Stimulated activated naive CD4-positive, alpha-beta T cell treated with Interleukin-2 at 50 U/mL for 16 hours (primary cell): ENCODE results near the gene STIM1.

Source experiments
- DNase-seq: peaks from one replicate; lab custom pipeline; 2025; lab: John Stamatoyannopoulos, UW

The STIM1 gene

DNA sequence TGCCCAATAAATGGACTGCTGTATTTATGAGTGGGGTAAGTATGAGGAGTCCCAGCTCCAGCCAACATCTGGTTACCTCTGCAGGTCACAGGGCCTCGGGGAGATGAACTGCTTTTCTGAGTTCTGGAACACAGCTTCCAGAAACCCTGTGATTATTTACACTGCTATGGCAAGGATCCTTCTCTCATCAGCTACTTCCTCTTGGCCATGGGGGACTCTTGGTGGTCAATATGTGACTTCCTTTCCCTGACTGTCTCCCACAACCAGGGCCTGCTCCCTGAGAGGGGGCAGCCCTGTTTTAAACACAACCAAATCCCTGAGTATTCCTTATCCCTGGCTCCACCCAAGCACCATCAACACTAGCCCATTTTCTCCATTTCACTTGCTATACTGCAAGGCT lies 24.7 kb upstream of the STIM1 start:
- DNase-seq: no peak

DNA sequence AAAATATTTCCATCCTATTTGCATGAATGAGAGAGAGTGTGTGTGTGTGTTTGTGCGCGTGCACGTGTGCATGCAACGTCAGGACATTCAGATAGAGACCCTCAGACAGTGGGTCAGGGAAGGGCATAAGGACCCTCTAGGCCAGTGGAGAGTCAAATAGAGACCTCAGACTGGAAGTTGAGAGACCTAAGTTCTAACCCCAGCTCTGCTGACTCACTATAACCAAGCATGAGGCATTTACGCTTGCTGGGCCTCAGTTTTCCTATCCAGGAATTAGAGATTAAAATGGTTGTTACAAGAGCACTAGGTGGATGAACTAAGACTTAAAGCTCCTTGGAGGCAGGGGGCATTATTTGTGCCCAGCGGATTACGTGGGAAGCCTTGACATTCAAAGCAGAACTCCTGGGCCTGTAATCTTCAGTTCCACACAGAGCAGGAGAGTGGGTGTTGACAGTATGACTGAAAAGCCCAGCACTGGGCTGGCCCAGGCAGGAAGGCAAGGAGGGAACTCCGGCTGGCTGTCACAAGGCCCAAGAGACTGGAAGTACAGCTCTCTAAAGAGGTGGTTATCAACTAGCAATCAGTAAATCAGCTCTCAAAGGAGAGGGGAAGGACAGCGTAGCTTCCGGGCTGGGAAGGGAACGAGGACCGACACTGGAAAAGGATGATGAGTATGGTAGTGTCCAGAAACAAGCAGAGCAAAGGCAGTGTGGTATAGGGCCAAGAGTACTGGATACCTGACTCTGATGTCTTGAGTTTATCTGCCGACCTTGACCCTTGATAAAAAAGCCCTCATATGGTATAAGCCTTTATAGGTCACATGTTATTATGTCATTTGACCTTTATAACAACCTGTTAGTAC lies 23.9 kb upstream of the STIM1 start:
- DNase-seq: no peak

DNA sequence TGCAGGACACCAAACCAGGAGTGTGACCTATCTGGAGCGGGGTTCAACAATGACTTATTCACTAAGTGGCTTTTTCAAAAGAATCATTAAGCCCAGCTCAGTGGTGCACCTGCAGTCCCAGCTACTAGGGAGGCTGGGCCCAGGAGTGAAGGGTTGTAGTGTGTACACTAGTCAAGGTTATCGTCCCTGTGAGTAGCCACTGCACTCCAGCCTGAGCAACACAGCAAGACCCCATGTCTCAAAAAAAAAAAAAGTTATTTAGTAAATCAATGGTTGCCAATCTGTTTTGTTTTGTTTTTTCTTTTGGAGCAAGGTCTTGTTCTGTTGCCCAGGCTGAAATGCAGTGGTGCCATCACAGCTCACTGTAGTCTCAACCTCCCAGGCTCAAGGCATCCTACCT lies 22.6 kb upstream of the STIM1 start:
- no peak for DNase-seq

DNA sequence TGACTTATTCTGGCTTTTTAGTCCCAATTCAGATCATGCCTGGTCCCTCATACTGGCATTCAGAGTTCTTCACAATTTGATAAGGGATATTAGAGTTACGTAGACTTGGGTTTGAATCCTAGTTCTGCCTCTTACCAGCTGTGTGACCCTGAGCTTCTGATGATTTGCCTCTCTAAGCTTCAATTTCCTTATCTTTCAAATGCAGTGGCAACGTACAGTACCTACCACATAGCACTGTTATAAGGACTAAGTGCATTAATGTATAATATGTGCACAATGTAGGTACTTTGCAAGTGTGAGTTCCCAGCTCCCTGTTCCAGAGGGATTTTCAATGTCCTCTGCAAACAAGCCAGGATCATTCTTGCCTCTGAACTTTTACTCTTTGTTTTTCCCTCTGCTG lies 22.0 kb upstream of the STIM1 start:
- no peak for DNase-seq

DNA sequence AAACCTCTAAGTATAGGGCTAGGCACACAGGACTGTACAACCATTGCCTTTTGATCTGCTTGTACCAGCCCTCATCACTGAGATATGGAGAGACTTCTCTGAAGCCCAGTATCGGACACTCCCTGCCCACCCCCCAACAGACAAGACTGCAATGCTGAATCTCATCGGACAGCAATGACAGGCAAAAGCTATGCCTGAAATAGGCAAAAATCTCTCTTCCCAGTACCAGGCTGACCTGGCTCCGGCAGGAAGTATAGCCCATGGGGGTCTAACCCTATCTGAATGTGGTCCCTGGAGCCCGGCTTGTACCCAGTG lies 21.2 kb upstream of the STIM1 start:
- DNase-seq: no peak

DNA sequence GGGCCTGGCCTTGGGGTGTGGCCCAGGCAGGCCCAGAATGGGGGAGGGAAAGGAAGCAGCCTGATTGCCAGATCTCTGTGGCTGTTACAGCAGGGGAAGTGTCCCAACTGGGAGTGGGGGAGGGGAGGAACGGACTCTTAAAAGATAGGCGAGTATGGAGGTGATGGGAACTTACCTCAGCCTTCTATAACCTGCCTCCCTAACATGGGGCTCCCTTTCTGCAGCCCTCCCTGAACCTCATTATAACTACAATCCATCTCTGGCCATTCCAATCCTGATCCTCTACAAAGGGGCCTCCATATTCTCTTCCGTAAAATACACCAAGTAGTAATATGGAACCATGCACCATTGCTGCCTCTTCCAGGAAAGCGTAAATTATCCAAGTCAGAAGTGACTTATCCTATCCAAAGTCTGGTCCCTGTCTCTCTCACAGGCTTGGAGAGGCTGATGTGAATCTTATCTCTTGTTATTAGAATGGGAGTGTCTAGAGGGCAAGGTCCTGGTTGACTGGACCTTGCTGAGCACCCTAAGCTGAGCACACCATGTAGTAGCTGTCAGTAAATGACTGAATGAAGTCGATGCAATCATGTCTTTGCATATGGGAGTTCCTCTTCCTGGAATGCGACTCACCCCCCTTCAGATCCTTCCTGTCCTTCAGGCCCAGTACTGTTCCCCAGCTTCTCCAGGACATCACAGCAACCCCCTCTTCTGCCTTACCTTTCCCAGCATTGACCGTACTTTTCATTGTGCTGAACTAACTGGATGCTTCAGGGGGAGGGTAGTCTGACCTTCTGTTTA lies 20.6 kb upstream of the STIM1 start:
- DNase-seq: no peak

DNA sequence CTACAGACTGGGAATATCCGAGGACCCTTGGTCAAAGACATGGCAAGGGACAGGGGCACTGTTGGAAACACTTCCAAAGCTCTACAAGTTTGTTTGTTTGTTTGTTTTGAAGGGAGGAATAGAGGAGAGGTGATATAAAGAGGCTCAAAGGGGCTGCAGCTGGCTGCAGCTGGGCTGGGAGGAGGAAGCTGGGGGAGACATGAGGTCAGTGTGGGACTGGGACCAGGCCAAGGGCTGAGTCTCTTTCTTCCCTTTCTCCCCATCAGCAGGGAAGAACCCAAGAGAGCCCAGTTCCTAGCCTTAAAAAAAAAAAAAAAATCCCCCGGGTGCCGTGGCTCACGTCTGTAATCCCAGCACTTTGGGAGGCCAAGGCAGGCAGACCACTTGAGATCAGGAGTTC lies 19.7 kb upstream of the STIM1 start:
- no peak for DNase-seq

DNA sequence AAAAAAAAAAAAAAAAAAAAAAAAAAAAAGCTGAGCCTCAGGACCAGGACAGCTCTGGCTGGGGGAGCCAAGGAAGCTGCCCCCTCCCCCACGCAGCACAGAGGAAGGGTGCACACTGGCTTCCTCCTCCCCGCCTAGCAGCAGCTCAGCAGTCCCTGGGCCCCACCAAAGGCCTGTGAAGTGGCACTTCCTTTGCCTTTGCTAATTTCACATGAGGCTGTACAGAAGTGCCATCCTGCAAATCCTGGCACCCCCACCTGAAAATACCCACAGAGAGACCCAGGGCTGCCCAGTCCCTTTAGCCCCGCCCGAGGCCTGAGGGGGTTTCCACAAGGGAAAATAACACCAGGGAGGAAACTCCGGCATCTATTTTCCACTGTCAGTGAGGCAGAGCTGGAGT lies 18.6 kb upstream of the STIM1 start:
- no peak for DNase-seq

DNA sequence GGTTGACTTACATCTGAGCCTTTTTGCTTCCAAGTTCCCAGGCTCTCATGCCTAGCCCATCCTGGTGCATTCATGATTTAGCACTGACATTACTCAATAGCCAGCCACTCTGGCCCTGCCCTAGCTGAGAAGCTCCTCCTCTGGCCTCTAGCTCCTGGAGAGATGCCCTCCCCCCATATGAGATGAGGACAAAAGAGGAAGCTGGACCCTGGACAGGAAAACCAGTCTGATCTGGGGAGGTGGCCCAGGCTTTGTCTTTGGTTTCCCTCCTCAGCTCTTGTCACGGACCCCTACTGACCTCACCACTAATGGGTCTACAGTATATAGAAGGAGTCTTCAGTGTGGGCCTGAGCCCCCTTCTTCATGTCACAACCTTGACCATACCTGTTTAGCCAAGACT lies 17.7 kb upstream of the STIM1 start:
- DNase-seq: no peak

DNA sequence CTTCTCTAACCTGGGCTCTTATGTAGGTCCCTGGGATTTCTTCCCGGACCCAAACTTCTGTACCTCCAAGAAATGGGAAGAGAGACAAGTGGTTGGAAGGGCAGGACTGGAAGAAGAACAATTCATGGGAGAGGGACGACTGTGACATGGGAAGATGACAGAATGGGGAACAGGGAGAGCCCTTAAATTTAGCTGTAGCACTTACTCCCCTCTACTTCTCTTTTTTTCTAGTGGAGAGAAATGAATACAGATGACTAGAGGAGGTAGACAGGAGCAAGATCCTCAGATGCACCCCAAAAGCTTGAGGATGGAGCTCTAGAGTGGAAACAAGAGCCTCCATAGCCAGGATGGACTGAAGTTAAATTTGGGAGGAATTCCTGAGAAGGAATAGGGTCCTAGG lies 17.0 kb upstream of the STIM1 start:
- DNase-seq: no peak

DNA sequence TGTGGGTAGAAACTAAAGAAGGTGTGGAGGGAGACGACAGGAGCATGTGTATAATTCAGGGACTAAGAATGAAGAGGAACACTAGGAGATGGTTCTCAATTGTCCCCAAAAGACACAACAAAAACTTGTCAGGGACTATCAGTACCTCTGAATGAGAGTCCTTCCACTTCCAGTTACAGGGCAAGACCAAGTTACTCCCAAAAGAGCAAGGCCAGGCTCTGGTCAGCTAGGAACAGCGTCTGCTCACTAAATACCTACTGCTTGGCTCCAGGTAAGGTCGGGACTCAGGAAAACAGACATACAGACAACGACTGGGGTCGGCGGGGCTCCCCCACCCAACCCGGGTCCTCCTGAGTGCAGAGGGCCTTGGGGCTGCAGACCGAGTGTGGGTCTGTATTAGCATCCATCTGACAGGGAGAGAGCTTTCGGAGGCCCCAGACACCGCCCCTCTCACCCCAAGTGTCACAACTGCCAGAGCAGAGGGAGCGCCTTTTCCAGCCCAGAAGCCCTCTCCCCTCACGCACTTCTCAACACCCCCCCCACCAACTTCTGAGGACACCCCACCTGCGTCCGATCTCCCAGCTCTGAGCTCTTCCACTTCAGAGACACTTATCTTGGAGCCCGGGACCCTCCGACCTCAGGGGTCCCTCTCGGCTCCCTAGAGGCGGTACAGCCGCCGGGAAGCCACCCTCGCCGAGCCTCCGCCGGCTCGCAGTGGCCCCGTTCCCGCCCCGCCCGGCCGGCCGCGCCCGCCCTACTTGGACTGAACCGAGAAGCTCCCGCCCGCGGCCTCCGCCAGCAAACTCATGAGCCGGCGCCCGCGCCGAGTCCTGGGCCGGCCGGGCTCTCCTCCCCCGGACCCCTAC lies 15.2 kb upstream of the STIM1 start:
- DNase-seq: peak; percentile 47

DNA sequence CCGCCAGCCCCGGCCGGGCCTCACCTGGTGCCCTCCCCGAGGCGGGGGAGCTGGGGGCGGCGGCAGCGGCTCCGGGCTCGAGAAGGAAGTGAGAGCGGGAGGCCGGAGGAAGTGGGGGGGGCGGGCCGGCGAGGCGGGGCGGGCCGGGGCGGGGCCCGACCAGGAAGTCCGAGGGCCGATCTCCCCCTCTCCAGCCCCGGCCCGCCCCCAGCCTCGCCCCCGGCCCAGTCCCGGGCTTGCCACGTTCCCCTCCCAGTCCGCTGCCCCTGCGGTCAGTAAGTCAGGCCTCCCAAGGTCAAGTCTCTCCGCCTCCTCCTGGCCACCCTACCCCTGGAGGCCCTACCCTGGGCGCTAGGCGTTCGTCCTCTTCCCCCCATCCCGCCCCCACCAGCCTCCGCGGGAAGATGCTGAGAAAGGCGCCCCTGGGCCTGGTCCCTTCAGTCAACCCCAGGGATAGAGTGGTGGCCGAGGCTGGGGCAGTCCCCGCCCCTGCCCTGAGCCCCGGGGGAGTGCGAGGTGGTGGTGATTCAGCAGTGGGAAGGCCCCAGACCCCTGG lies 14.5 kb upstream of the STIM1 start, which contains the start of gene RHOG:
TSS of gene RHOG (minus strand) at position 90 of the 556 bp plus-strand sequence. CDS start 12,821 bp downstream, outside the sequence.
- no peak for DNase-seq

DNA sequence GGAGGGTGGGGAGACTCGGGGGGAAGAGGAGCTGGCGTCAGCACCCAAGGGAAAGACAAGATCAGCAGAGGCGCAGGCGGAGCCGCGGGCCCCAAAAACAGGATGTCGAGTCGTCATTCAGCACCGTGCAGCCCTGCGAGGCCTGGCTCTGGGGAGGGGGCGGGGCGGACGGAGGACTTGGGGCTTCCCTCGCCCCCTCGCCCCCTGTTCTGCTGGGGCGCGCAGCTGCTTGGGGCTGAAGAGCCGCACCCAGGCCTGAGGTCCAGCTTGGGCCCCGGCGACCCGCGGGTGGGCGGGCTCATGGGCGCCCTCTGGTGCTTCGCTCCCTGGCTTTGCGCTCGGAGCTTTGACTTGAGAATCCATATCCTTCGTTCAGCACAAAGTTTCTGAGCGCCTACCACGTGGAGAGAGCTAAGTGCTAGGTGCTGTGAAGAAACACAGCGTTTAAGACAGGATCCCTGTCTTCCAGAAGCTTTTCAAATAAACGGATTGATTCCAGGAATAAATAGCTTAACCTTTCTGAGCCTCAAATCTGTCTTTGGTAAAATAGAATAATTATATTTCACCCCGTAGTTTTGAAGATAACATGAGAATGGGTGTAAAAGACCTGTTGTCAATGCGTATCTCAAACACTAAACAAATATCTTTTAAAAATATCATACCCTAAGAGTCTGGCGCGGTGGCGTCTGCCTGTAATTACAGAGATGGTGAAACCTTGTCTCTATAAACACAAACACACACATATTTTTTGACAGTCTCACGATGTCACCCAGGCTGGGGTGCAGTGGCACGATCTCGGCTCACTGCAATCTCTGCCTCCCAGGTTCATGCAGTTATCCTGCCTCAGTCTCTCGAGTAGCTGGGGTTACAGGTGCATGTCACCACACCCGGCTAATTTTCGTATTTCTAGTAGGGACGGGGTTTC lies 13.8 kb upstream of the STIM1 start:
- DNase-seq: peak; percentile 97

DNA sequence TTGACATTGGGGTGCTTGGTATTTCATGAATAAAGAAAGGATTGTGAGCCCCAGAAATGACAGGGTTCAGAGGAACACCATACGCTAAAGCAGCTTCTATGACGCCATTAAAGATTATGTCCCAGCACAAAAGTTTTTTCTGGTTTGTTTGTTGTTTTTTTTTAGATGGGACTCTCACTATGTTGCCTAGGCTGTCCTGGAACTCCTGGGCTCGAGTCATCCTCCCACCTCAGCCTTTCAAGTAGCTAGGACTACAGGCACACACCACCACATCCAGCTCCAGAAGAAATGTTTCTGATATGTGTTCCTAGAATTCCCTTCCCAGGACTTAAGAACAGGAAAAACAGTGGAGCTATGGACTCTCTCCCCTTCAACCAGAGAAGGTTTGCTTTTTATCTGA lies 12.1 kb upstream of the STIM1 start:
- no peak for DNase-seq

DNA sequence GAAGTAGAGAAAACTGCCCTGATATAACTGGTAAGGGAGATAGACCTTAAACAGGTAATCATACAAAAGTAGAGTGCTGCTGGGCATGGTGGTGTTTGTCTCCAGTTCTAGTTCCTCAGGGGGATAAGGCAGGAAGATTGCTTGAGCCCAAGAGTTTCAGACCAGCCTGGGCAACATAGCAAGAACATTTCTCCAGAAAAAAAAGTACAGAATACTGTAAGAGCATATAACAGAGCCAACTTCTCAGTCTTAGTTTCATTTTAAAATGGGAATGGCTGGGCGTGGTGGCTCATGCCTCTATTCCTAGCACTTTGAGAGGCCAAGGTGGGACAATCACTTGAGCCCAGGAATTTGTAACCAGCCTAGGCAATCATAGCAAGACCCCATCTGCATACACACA lies 10.2 kb upstream of the STIM1 start:
- no peak for DNase-seq

DNA sequence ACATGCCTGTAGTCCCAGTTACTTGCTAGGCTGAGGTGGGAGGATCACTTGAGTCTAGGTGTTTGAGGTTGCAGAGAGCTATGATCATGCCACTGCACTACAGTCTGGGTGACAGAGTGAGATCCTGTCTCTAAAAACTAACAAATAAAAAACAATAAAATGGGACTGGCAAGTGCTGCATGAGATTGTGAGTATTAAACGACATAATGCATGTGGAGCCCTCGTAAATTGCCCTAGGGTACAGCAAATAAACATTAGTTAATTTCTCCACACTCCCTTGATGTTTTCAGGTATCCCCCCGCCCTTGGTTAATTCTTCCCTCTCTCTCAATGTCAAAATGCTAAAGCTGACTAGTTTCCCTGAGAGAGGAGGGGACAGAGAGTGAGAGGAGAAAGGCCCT lies 9.8 kb upstream of the STIM1 start:
- no peak for DNase-seq

DNA sequence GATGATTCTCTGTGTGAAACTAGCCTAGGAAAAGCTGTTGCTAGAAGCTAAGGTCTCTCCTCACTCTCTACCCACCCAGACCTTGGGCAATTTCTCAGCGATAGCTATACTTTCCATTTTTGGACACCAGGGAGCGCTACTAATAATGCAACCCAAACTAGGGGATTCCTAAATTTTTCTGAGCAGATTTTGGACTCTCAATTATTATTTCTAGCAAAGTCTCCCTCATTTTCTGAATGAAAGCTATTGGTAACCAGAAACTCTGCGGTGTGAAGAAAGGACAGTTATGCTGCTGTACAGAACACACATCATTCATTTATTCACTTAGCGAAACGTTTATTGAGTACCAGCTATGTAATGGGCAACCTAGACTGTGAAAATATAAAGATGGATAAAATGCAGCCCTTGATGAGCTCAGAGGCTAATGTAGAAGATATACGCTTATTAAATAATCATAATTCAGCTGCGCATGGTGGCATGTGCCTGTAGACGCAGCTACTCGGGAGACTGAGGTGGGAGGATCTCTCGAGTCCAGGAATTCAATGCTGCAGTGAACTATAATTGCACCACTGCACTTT lies 6.1 kb upstream of the STIM1 start:
- no peak for DNase-seq

DNA sequence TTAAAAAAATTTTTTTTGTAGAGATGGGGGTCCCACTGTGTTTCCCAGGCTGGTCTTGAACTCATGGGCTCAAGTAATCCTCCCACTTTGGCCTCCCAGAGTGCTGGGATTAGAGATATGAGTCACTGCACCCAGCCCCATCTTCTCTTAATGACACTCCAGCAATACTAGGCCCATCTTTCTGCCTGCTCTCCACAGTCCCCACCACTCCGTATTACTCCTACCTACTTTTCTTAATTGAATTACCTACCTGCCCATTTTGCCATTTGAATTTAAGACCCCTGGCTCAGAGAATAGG lies 2.0 kb upstream of the STIM1 start:
- no peak for DNase-seq

DNA sequence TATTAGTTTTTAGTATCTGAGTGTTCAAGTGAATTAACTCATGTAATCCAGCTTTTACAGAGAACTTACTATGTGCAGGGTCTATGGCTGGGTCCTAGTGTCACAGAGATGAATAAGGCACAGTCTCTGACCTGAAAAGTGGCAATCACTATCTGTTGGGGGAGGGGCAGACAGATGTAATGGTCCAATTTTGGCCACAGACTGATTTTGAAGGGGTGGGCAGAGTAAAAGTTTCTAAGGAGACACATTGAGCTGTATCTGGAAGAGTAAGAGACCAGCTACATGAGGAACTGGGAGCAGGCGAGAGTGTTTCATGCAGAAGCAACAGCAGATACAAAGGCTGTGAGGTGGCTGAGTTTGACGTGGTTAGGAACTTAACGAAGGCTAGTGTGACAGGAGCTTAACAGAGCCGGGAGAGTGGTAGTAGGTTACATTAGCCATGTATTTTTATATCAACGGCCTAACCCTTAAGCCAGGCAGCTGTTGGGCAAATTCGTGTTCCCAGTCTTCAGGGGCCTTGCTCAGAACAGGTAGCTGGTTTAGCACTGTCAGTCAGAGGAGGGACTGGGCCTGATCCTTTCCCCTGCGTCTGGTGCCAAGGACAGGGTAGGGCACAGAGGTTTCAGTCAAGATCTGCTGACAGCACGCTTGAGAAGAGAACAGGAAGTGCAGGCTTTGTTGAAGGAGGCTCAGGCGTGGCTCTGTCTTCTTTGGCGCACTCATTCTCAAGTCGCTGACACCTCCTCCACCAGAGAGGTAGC lies 1.4 kb upstream of the STIM1 start:
- peak; percentile 56 for DNase-seq

DNA sequence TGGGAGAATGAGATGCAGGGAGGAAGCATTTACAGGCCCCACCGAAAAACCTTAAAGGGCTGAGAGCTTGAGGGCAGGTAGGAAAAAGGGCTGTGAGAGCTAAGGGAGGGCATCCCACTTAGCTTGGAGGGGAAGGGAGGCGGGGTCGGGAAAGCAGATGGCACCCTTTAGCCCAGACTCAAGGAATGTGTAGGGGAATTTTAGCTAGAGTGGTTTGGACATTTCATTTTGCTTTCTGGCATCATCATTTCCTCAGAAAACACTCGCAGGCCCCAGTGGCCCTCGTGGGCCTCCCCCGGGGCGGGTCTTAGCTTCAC lies 846 bp upstream of the STIM1 start:
- no peak for DNase-seq
